GM19240 (cell line): ENCODE data around the gene LTBR.
"Not testable (repeated sequence)": the region's sequence is repeated elsewhere in the genome, so short reads cannot be mapped to it uniquely, and the experiment has no call there.

Experiments used
- DNase-seq: peaks from one replicate; pipeline ENCODE4 v3.0.0; 2011; ENCODE audit warnings: low spot score; ENCODE audit not compliant: insufficient read length

The LTBR gene

GRCh38 chr12:6424866-6425265, 40.9 kb downstream of the LTBR start:
- DNase-seq = no peak

- no peak for DNase-seq
These were observed 41.9 kb downstream of the LTBR start for GRCh38 chr12:6425590-6426531.

GRCh38 chr12:6426882-6427671, 43.1 kb downstream of the LTBR start:
- DNase-seq = no peak

DNA sequence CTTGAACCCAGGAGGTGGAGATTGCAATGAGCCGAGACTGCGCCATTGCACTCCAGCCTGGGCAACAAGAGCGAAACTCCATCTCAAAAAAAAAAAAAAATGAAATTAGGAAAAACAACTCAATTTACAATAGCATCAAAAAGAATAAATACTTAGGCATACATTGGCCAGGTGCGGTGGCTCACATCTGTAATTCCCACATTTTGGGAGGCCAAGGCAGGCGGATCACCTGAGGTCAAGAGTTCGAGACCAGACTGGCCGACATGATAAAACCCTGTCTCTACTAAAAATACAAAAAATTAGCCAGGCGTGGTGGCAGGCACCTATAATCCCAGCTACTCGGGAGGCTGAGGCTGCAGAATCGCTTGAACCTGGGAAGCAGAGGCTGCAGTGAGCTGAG, 43.8 kb downstream of the LTBR start:
- DNase-seq = not testable (repeated sequence)

GRCh38 chr12:6428326-6428725, 44.4 kb downstream of the LTBR start:
- DNase-seq = no peak

- DNase-seq = no peak
These were observed 46.4 kb downstream of the LTBR start for GRCh38 chr12:6430124-6430989.

GRCh38 chr12:6432991-6433390, 49.0 kb downstream of the LTBR start:
- DNase-seq = no peak

DNA sequence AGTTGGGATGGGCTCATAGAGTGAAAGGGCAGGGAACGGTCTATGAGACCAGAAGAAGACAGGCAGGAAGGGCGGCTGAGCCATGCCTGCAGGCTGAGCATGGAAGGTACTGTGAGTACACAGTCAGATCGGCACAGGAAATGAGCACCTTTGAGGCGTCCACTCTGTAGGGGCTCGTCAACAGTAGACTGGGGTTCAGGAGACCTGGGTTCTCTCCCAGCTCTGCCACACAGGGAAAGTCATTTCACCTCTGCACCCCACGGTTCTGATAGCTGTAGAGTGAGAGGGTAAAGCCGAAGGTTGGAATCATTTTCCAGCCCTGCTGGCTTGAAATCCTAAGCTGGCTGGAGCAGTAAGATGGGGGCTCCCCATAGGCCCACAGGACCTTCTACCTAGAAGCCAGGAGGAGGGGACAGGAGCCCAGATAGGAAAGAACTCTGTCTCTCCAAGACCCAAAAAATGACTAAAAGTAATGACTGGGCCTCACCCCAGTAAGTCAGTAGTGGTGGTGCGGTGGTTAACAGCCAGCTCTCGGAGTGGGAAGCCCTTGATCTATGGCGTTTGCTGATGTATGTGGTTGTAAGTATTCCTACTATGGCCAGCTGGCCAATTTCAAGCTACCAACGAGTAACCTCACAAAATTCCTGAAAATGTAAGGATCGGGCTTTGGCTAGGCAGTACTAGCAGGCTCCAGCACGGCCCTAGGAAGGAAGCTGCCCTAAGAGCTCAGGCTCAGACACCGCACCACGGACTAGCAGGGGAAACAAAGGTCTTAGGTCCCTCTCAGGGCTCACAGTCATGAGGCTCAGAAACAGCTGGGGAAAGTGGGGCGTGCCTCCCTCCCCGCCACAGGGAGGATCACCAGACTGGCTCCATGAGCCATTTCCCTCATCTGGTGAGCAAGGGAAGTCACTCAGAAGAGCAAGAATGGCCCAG, 50.5 kb downstream of the LTBR start:
- no peak for DNase-seq

DNA sequence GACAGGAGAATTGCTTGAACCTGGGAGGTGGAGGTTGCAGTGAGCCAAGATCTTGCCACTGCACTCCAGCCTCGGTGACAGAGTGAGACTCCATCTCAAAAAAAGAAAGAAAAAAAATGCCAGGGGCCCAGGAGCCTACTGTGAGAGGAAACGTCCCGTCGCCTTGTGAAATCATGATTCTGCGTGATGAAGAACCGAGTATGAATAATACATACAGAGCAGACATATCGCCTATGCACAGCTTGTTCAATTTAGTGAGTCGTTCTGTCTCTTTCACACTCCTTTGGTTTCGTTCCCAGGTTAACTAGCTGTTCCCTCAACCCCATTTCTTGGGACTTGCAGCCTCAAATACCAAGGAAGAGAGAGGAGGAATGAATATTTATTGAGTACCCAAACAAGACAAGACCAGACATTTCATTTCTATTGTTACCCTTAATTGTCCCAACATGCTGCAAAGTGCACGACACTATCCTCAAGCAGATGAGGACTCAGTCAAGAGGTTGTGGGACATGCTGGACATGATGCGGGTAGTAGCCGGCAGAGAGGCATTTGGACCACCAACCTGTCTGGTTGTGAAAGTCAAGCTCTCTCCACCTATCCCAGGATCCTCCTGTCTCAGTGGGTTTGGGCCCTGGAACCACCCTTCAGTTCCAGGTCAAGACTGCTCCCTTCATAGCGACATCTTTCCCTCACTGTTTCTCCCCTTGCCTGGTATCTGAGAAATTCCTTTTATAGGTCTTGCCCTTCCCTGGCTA, 52.2 kb downstream of the LTBR start:
- no peak for DNase-seq

- DNase-seq = no peak
These were observed 53.6 kb downstream of the LTBR start for GRCh38 chr12:6437586-6437985.

DNA sequence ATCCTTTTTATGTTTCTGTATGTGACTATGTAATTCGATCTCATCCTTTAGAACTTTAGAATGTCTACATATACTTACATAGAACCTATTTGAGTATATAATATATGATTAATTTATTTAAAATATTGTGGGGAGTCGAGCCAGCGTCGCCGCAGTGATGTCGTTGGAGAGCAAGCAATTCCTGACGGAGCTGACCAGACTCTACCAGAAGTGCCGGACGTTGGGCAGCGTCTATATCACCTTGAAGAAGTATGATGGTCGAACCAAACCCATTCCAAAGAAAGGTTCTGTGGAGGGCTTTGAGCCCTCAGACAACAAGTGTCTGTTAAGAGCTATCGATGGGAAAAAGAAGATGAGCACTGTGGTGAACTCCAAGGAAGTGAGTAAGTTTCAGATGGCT, 54.4 kb downstream of the LTBR start:
- DNase-seq = no peak

DNA sequence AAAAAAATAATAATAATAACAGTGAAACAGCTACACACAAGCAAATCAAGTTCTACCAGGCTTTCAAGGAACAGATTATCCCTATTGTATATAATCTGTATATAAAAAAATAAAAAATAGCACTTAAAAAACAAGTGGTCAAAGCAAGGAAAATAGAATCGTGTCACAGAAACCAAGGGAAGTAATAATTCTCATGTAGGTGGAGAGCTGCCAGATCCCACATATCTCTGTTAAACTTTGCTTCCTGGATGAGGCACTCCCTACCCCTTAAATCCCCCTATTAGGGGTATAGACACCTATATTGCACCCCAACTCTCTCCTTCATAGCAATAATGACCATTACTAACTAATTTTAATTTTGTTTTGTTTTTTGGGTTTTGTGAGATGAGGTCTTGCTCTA, 56.4 kb downstream of the LTBR start:
- DNase-seq = no peak
